K562 (cell line): ENCODE measurements around the gene CDKL4. TPM values are rescaled to one million over a fixed set of nuclear protein-coding genes. Genes with fewer than 3 reads are reported as not detected.

Source experiments
- CCNT2 ChIP-seq: IDR thresholded peaks from 2 replicates; pipeline ENCODE4 v1.6.1; 2011; ENCODE audit warnings: borderline replicate concordance, low read depth, mild to moderate bottlenecking, moderate library complexity, mixed read lengths, low read length; ENCODE audit not compliant: insufficient read length; ENCODE audit errors: extremely low read depth
- CSDE1 ChIP-seq, 2 experiments: fragments of 450-650 bp; IDR thresholded peaks; 2 replicates each; pipeline ENCODE4 v1.6.1; 2016; ENCODE audit warnings: mild to moderate bottlenecking in 1 of 2
- HDGF ChIP-seq: fragments of 450-650 bp; IDR thresholded peaks from 2 replicates; pipeline ENCODE4 v1.6.1; 2016
- NCOA2 ChIP-seq, 2 experiments: fragments of 450-650 bp; IDR thresholded peaks; 2 replicates each; pipeline ENCODE4 v1.6.1; 2018; ENCODE audit warnings: mild to moderate bottlenecking in 2 of 2, moderate library complexity in 1 of 2; ENCODE audit not compliant: partially characterized antibody in 2 of 2
- NFE2L1 ChIP-seq: fragments of 450-650 bp; IDR thresholded peaks from 2 replicates; pipeline ENCODE4 v1.6.1; 2016; ENCODE audit warnings: missing genetic modification characterization, low read depth, mild to moderate bottlenecking, missing compliant biosample characterization, moderate library complexity, borderline replicate concordance
- RBFOX2 ChIP-seq: fragments of 200-400 bp; formaldehyde crosslinking; IDR thresholded peaks from 2 replicates; pipeline ENCODE4 v1.6.1; 2017; ENCODE audit warnings: low read depth, mild to moderate bottlenecking, low read length, moderate library complexity
- TAL1 ChIP-seq: fragments of 450-650 bp; IDR thresholded peaks from 2 replicates; pipeline ENCODE4 v1.6.1; 2016; ENCODE audit warnings: mild to moderate bottlenecking
- TFAP4 ChIP-seq: sonication (generic); formaldehyde crosslinking; IDR thresholded peaks from 2 replicates; pipeline ENCODE4 v1.8.0; 2022; ENCODE audit warnings: missing genetic modification reagents, mild to moderate bottlenecking, moderate library complexity, borderline replicate concordance
- U2AF2 ChIP-seq: fragments of 200-400 bp; formaldehyde crosslinking; optimal IDR thresholded peaks from 2 replicates; pipeline ENCODE3; 2017; ENCODE audit warnings: low read depth, mild to moderate bottlenecking, low read length
- VEZF1 ChIP-seq: fragments of 200-800 bp; sonication (Bioruptor generic); IDR thresholded peaks from 2 replicates; pipeline ENCODE4 v1.6.1; 2017; ENCODE audit warnings: missing genetic modification characterization, missing compliant biosample characterization
- ZBTB26 ChIP-seq: fragments of 450-650 bp; formaldehyde crosslinking; IDR thresholded peaks from 2 replicates; pipeline ENCODE4 v1.4.0; 2022; ENCODE audit warnings: missing genetic modification characterization
- ZNF23 ChIP-seq: fragments of 250-450 bp; sonication (Bioruptor Pico); IDR thresholded peaks from 2 replicates; pipeline ENCODE4 v1.4.0; 2020; ENCODE audit warnings: mild to moderate bottlenecking
- ZNF41 ChIP-seq: fragments of 250-450 bp; sonication (Bioruptor Pico); conservative IDR thresholded peaks from 2 replicates; pipeline ENCODE4 v1.4.0; 2020; ENCODE audit warnings: mild to moderate bottlenecking
- ZNF445 ChIP-seq: fragments of 250-450 bp; sonication (Bioruptor Pico); IDR thresholded peaks from 2 replicates; pipeline ENCODE4 v1.4.0; 2020; ENCODE audit warnings: low read depth, mild to moderate bottlenecking, moderate library complexity
- ZNF592 ChIP-seq: fragments of 450-650 bp; IDR thresholded peaks from 2 replicates; pipeline ENCODE4 v1.6.1; 2017; ENCODE audit warnings: antibody characterized with exemption, mild to moderate bottlenecking
- polyA plus RNA-seq, 8 experiments: library from polyadenylated mRNA; depleted of rRNA in 4 of 8; stranded (reverse) in 5 of 8; unstranded in 3 of 8; fragments of >200 nt; fragmentation: Nextera tagmentation in 2 of 8; fragmentation: Illumina TruSeq in 1 of 8; extraction: Ambion mirVana in 2 of 8; extraction: Trizol in 1 of 8; gene quantifications; 2 replicates each; pipeline versions ENCODE4 v1.2.1 to v1.2.3, GENCODE V29; 2011 to 2014; ENCODE audit warnings: inconsistent platforms in 1 of 8, missing spikeins in 1 of 8
- total RNA-seq, 7 experiments: library from RNA; depleted of rRNA in 6 of 7; stranded (reverse); fragments of >200 nt in 6 of 7; fragmentation: Illumina TruSeq in 2 of 7; extraction: Trizol in 2 of 7; gene quantifications; 2 replicates each; pipeline versions ENCODE4 v1.2.1 to v1.2.3, GENCODE V29; 2011 to 2021; ENCODE audit warnings: low replicate concordance in 1 of 7
- TF ChIP-seq, protein P1 (sequence below): fragments of 250-450 bp; sonication (Bioruptor Pico); IDR thresholded peaks from 2 replicates; pipeline ENCODE4 v1.8.0; 2022; ENCODE audit warnings: moderate library complexity, mild to moderate bottlenecking, inconsistent platforms
- TF ChIP-seq, protein P2 (sequence below): fragments of 250-450 bp; sonication (Bioruptor Pico); IDR thresholded peaks from 2 replicates; pipeline ENCODE4 v1.8.0; 2022; ENCODE audit warnings: moderate library complexity, mild to moderate bottlenecking, inconsistent platforms

Gene CDKL4
- total and polyA plus RNA-seq, 9 of the 15 experiments (the other 6 are each of a cell fraction or from before 2014, with no cell fraction given) = not detected

DNA sequence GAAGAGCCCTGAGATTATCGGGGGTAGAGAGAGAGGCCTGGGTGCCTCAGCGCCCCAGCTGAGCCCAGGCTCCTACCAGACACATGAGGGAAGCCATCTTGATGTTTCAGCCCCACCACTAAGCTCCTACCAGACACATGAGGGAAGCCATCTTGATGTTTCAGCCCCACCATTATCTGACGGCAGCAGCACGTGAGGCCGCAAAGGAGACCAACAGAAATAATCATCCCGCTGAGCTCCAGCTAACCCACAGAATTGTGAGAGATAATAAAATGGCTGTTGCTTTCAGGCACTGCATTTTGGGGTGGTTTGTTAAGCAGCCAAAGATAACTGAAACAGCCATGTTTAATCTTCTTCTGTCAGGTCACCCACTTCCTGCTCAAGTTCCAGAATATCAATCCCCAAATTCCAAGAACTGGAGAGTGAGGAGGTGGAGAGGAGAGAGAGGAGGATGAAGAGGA is 93.6 kb downstream of the CDKL4 start (continued):
- TF ChIP-seq CCNT2 (no peak), ZNF41 (CRISPR knock-in tag) (peak; percentile 92), TFAP4 (CRISPR knock-in tag) (peak; percentile 56; the same call in 1 of the 2 replicates), ZNF445 (CRISPR knock-in tag) (peak; percentile 85), NCOA2 (IDR thresholded peaks at IDR 0.05; ENCODE audit: partially characterized antibody in 2 of 2) (no peak), NFE2L1 (tag) (peak; percentile 3; the same call in 1 of the 2 replicates), HDGF (no peak), RBFOX2 (0 out of 2 replicates have a peak, but pooled peaks have one; percentile 30), ZNF23 (CRISPR knock-in tag) (peak; percentile 85), CSDE1 (IDR thresholded peaks at IDR 0.05) (no peak), TAL1 (0 out of 2 replicates have a peak, but pooled peaks have one; percentile 17), U2AF2 (no peak), VEZF1 (peak; percentile 45), ZBTB26 (CRISPR knock-in tag) (peak; percentile 73; the same call in 1 of the 2 replicates), ZNF592 (peak; percentile 100)
- TF ChIP-seq, protein P1, sequence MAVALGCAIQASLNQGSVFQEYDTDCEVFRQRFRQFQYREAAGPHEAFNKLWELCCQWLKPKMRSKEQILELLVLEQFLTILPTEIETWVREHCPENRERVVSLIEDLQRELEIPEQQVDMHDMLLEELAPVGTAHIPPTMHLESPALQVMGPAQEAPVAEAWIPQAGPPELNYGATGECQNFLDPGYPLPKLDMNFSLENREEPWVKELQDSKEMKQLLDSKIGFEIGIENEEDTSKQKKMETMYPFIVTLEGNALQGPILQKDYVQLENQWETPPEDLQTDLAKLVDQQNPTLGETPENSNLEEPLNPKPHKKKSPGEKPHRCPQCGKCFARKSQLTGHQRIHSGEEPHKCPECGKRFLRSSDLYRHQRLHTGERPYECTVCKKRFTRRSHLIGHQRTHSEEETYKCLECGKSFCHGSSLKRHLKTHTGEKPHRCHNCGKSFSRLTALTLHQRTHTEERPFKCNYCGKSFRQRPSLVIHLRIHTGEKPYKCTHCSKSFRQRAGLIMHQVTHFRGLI (CRISPR knock-in tag) = peak; percentile 93
- TF ChIP-seq, protein P2, sequence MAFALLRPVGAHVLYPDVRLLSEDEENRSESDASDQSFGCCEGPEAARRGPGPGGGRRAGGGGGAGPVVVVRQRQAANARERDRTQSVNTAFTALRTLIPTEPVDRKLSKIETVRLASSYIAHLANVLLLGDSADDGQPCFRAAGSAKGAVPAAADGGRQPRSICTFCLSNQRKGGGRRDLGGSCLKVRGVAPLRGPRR (CRISPR knock-in tag) = peak; percentile 94
